ENCODE measurements around the gene ZBTB16.

ZBTB16 gene

GRCh38 chr11:114065094-114065493 is 5.6 kb downstream of the ZBTB16 start:
- no peak for DNase-seq

DNA sequence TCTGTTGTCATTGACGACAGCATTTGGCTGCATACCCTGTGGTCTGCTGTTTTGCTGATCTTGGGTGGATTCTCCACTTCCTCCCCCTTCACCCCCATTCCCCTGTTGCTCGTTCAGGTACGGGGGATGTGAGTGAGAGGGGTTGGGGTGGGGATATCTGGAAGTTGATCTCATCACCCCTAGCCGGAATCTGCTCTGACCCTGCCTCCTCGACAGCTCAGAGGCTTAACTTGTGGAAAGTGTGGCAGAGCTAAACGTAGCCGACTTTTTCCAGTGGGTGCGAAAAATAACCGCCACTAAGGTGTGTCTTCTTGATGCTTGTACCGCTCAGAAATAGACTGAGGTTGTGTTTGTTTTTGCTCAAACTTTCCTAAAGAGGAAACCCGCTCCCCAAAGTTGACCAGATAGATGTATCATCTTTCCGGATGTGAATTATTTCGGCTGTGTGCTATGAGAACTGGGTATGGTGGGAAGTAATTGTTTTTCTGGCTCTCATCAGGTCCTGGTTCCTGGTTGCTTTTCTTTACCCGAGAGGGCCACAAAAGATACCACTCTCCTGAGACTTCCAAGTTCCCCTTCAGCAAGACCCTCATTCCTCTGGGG is 6.6 kb downstream of the ZBTB16 start:
- no peak for DNase-seq

GRCh38 chr11:114068327-114068726 is 8.8 kb downstream of the ZBTB16 start:
- DNase-seq: no peak

DNA sequence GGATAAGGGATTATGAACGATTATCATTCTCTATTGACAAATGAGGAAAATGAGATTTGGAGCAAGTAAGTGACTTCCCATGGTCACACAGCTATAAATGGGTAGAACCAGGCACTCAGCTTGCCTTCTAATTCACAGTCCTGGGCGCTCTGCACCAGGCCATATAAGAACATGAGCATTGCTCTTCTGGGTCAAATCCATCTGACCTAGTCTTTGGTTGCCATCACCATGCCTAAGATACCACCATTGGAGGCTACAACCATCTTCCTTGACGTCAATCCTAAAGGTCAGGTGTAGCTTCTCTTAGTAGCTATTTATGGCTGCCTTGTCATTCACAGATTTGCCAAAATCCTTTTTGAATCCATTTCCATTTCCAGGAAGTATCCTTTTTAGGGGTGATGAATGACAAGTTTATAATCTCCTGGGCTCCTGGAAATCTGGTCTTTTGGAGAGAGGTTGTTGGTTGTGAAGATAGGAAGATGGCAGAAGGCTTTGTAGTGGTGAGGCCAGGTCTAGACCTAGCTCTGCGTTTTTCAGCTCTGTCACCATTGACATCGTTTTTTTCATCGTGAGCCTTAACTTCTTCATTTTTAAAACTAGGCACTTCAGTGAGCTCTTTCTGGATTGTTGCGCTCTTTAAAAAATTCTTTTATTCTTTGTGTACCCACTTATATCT is 11.1 kb downstream of the ZBTB16 start:
- no peak for DNase-seq

DNA sequence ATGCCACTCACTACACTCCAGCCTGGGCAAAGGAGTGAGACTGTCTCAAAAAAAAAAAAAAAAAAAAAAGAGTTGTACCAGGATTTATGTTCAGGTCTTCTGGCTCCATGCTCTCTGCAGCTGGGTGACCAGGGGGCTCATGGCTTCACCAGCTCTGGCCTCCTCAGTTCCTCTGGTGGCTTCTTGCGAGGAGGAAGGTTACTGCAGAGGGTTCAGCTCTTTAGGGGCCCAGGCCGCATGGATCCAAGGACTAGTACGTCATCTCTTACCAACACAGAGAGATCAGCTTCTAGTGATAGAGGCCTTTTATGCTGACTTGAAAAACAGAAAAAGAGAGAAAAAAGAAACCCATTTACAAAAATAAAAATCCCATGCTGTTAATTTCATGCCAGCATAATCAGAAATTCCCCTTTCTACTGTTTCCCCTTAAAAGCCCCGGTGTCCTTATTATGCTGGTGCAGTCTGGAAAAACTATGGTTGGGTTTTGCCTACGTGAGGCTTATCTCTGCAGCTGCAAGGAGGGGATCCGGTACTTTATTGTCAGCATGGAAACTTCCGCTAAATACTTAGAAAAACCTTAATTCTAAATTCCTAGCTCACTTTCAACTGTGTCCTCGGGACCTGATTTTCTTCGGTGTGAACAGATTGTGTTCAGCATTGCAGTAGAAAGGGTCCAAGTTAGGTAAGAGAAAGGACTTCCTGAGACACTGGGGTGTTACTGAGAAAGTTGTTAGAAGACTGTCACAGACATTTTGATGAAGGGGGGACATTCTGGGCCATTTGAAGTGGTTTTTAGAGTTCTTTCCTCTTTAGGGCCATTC is 13.7 kb downstream of the ZBTB16 start:
- DNase-seq: no peak

DNA sequence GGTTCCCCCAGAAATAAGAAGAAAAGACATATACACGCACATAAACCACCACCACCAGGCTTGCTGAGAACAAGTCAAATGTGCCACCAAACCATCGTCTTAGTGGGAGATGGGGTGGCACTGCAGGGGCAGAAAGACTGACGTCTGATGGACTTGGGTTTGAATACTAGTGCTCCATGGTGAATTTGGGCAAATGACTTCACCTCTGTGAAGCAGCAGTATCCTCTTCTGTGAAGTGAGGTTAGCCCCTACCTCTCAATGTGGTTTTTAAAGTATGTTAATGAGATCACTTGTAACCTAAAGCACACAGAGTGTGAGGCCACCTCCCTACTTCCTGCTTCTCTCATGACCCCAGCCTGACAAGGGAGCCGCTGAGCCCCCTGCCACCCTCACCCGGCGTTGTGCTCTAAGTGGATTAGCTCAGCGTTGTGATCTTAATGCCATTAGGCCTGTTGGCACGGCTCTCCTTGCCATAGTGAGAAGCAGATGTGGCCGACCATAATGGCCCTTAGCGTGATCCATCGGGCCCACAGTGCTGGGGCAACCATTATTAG is 14.4 kb downstream of the ZBTB16 start:
- DNase-seq: no peak

DNA sequence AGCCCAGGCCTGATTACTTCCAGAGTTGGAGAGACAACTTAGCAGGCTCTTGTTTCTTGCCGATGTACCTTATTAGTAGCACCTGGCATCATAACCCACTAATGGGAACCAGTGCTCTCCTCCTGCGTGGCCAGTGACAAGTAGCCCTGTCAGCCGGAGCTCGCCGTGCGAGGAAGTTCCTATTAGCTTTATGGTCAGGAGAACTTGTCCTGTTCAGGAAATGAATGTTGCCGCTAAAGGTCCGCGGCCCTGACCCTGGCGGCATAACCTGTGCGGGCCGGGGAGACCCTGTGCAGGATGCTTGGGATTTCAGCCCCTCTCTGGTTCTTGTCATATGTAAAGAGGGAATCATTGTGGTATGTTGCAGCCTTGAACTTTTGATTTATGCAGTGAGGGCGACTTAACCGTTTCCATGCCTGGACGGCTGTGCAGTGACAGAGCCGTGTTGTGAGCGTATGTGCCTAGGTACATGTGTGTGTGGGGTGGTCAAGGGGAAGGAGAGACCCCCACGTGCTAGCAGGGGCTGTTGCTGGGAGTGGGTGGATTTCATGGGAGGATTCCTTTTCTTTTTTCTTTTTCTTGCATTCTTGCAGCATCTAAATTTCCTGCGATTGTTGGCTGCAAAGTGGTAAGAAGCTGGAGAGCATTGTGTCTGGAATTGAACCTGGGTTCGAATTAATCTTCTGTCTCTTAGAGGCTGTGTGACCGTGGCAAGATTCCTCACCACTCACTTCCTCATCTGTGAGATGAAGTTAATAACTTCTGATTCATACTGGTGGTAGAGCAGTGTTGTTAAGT is 15.2 kb downstream of the ZBTB16 start:
- no peak for DNase-seq

- DNase-seq: no peak
Measured at GRCh38 chr11:114075344-114075610, 15.8 kb downstream of the ZBTB16 start.

DNA sequence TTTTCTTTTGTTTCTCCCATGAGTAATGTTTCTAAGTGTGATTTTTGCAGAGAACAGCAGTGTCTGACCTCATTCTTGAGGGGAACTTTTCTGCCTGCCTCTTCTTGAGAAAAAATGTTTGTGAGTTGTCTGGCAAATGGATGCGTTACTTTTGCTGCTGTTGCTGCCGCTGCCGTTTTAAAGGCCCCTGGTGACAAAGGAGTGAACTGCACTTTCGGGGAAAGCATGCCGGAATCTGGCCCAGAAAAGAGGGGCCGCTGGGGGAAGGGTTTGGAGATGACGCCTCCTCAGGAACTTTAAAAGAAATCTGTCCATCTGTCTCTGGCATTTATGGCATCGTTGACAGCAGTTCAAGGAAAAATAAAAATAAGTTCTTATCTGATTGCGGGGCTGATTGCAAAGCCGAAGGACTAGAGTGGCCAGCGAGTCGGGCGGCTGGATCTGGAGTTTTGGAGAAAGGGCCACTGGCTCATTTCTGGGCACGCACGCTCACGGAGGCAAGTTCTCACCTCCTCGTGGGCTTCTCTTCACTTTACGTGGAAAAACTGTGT is 16.5 kb downstream of the ZBTB16 start:
- DNase-seq: peak in 1 of 14 donors; percentile 53

GRCh38 chr11:114076921-114077331 is 17.4 kb downstream of the ZBTB16 start:
- no peak for DNase-seq

DNA sequence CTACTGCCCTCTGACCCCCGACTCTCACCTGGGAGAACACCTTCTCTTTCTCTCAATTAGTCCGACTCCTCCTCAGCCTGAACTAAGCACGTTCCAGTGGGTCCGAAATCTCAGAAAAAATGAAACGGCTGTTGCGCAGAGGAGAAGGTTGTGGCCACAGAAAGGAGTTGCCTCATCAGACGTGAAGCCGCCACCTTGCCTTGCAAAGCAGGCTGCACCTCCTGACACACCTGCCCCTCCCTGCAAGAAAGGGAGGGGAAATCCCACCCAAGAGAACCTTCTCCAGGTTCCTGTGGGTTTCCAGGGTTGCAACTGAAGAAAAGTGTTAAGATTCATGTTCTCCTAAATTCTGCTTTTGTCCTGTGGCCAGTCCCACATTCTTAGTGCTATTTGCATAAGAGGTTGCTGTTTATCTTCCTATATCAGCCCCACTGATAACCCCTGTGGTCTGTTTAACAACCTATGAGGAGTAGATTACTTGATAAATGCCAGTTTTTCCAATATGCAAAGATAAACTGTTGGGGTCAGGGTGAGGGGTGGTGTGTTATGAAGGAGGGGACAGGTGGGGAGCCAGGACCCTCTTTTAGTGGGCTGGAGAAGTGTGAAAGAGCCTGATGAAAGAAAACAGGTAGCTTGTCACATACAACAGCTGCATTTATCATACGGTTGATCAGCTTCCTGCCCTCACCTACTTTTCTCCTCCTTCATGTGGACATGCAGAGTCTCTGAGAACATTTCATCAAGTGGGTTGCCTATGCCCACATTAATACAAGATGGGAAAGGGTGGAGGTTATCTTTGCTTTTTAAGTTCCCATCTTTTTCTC is 18.2 kb downstream of the ZBTB16 start:
- no peak for DNase-seq

GRCh38 chr11:114078423-114078822 is 18.9 kb downstream of the ZBTB16 start:
- no peak for DNase-seq

DNA sequence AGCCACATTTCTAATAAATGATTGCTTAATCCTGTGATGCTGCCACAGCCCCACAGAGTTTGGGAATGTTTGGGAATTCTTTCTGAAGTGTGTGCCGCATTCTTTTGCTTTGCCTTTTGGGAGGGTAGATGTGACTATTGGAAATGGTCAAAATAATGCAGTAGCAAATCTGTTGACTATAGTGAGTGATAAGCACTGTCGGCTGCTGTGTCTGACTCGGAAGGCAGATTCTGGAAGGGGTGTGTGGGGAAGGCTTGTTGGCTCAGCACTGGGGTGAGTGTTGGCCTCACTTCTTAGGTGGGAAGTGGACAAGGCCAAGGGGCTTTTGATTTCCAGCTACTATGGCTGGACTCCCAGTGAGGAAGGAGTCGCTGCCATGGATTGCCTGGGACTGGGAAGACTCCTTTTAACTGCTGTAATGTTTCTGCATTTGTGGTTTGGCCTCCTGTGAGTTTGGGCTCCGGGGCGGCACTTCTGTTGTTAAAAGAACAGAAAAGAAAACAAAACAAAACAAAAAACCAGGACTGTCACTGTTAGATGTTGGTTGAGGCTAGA is 20.1 kb downstream of the ZBTB16 start:
- DNase-seq: peak in 3 of 14 donors; percentile 19 to 46 (median 44)

DNA sequence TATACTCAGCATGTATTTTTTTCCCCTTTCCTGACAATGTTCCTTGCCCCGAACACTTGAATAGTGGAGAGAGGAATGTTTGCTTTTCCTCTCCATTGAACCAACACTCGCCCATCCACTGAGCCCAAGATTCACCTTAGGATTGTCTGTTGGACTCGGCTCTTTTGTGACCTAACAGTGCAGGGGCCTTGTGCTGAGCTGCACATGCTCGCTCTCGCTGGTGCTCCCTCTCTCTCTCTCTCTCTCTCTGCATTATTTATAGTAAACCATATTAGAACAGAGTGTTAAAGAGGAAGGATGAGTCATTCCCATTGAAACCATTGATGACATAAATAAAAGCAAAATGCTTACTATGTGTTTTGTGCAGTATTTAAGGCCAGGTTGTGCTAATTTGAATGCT is 20.7 kb downstream of the ZBTB16 start:
- no peak for DNase-seq

DNA sequence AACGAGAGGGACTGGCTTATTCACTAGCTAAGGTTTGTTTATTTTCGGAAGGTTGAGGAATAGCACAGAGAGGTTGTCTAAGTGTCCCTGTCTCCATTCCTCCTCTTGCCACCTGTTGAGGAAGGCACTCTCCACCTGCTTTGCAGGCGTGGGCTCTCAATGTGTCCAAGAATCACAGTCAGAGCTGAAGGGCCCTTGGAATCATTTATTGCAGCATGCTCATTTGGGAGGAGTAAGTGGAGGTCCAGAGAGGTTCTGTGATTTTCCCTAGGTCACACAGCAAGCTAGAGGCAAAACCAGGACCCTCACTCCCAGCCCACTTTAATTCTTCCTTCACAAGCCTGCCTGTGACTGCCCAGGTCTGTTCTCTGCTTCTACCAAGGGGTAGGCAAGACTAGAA is 21.3 kb downstream of the ZBTB16 start:
- DNase-seq: no peak

GRCh38 chr11:114081641-114082414 is 22.3 kb downstream of the ZBTB16 start:
- no peak for DNase-seq

DNA sequence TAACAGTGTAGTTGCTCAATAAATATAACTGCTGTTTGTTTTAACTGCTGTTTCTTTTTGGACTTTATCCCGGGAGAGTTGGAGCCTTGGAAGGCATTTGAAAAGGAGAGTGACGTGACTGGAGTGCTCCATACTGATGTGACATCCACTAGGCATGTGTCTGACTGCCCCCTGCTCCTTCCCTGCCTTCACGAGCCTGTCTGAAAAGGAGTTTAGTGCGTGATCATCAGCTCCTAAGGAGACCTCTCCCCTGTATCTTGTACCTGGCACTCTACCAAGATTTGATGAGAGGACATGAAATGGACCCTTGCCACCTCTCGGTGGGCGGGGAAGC is 22.9 kb downstream of the ZBTB16 start:
- no peak for DNase-seq

- DNase-seq: no peak
Measured at GRCh38 chr11:114082767-114083181, 23.3 kb downstream of the ZBTB16 start.

- no peak for DNase-seq
Measured at GRCh38 chr11:114083391-114084252, 24.1 kb downstream of the ZBTB16 start.

Measured in C1 segment of cervical spinal cord (tissue), 14 donors.